ENCODE data around the gene NELFA.

The NELFA gene

GRCh38 chr4:1981251-1982058, 27.3 kb downstream of the NELFA start:
- peak; percentile 70 for DNase-seq

GRCh38 chr4:1980561-1981041, 28.2 kb downstream of the NELFA start:
- no peak for DNase-seq

GRCh38 chr4:1979477-1980196, 29.1 kb downstream of the NELFA start:
- DNase-seq: no peak

GRCh38 chr4:1978741-1979476, 29.9 kb downstream of the NELFA start:
- DNase-seq: no peak

GRCh38 chr4:1978226-1978625, 30.5 kb downstream of the NELFA start:
- DNase-seq: no peak

- no peak for DNase-seq
Observed at GRCh38 chr4:1976416-1977352, 32.1 kb downstream of the NELFA start.

GRCh38 chr4:1975880-1976279, 32.9 kb downstream of the NELFA start:
- DNase-seq: no peak

GRCh38 chr4:1975391-1975801, 33.4 kb downstream of the NELFA start:
- no peak for DNase-seq

- DNase-seq: no peak
Observed at GRCh38 chr4:1974840-1975239, 33.9 kb downstream of the NELFA start.

- DNase-seq: no peak
Observed at GRCh38 chr4:1973661-1974060, 35.1 kb downstream of the NELFA start.

- DNase-seq: no peak
Observed at GRCh38 chr4:1973218-1973617, 35.6 kb downstream of the NELFA start.

- DNase-seq: no peak
Observed at GRCh38 chr4:1972414-1972813, 36.4 kb downstream of the NELFA start.

GRCh38 chr4:1971456-1972200, 37.1 kb downstream of the NELFA start:
- DNase-seq: no peak

- no peak for DNase-seq
Observed at GRCh38 chr4:1970926-1971325, 37.8 kb downstream of the NELFA start.

GRCh38 chr4:1969928-1970723, 38.6 kb downstream of the NELFA start:
- no peak for DNase-seq

GRCh38 chr4:1968686-1969295, 40.0 kb downstream of the NELFA start:
- no peak for DNase-seq

GRCh38 chr4:1967512-1968149, 41.1 kb downstream of the NELFA start:
- no peak for DNase-seq

- no peak for DNase-seq
Observed at GRCh38 chr4:1964971-1965370, 43.8 kb downstream of the NELFA start.

GRCh38 chr4:1964443-1964842, 44.3 kb downstream of the NELFA start:
- DNase-seq: peak; percentile 23

GRCh38 chr4:1962980-1963379, 45.8 kb downstream of the NELFA start:
- no peak for DNase-seq
